ENCODE results near the gene TPCN2.

The TPCN2 gene

GRCh38 chr11:69154938-69155301, 106.2 kb downstream of the TPCN2 start:
- DNase-seq = no peak

DNA sequence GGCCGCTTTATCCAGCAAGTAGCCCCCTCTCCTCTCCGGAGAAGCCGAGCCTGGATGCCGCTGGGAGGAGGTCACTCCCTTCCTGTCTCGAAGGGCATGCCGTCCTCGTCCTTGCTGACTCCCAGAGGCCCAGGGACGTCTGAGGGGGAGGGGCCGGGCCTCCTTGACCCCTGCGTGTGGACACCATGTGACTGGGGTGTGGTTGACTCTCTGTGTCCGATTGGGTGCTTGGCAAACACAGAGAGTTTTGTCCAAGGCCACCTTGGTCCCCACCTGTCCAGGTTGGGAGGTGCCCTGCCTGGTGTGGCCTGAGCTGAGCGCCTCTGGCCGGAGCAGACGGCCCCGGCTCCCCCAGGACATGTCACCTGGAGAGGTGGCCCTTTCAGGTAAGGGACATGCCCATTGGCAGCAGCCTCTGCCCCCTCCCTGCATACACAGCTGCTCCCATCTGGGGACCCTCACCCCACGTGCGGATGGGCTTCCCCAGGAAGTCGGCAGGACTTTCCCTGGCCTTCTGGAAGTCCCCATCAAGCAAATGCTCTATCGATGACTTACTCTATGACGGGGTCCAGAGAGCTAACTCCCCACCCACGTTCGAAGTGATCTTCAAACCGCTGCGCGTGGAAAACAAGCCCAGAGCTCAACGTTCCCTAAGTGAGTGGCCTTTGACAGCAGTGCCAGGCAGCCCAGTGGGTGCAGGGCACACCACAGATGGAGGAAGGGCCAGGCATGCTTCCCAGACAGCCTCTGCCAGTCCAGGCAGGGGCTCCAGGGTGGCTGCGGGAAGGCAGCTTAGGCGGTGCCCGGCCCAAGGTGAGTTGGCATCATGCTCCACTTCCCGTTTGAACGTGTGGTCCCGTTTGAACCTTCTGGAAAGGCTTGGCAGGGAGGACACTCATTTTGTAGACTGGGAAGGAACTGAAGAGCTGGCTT, 106.8 kb downstream of the TPCN2 start, which contains the start of gene SMIM38:
TSS of gene SMIM38 (plus strand) at position 634 of the 933 bp plus-strand sequence. CDS start 1,912 bp downstream, outside the sequence.
- no peak for DNase-seq

DNA sequence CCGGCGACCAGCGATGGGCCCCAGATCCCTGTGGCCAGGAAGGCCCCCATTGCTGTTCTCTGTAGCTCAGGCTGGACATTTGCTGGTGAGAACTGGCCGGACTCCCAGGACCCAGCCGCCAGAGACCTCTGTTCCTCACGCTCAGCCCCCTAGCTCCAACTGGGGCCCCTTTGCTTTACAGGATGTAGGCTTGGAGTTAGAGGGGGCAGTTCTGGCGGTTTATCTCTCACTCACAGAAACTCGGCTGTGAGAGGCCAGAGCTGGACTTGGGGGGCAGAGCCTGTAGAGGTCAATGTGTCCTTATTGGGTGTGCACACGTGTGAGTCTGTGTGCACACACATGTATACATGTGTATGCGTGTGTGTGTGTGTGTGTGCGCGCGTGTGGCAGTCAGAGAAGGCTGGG, 107.5 kb downstream of the TPCN2 start:
- no peak for DNase-seq

DNA sequence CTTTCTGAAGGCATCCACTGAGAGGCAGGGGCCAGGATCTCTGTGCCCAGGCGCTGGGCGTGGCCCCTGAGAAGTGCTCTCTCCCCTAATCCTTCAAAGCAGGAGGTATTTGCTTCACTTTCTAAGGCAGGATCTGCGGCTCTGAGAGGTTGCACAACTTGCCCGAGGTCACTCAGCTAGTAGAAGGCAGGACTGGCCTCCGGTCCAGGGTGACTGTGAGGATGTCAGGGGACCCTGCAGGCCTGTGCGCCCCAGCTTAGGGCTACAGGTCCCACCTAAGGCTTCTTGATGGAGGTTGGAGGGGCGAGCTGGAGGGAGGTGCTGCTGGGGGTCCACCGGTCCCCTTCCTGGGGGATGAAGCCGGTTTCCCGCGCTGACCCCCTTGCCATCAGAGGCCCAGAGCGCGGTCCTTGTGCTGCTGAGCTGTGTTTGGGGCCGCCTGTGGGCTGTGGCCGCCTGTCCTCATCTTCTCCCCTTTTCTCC, 108.0 kb downstream of the TPCN2 start:
- no peak for DNase-seq

DNA sequence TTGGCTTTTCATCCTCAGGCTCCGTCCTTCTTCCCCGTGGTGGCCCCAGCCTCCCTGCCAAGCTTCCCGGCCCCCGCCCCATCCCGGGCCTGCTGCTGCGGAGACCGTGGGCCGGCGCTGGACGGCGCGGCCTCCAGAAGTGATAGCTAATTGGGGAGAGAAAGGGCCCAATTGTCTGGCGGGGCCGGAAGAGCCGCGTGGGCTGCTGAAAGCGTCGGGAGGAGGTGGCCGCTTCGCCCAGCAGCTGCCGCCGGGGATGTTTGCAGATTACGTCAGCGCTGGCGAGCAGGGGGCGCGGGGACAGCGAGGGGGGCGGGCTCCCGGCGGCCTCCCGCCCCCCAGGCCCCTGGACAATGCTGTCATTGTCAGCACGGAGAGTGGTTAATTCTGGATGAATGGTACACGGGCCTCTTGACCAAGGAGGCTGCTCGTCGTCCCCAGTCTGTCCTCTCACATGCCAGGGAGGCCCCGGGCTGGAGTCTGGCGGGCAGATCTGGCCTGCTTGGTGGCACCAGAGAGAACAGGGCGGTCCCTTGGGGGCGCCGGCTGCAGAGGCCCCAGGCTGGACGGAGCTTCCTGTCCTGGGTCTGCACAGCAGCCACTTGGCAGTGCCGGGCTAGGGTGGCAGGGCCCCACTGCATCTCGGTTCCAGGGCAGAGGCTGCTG, 108.6 kb downstream of the TPCN2 start:
- DNase-seq = no peak

- no peak for DNase-seq
Observed at GRCh38 chr11:69157822-69158231, 109.1 kb downstream of the TPCN2 start.

DNA sequence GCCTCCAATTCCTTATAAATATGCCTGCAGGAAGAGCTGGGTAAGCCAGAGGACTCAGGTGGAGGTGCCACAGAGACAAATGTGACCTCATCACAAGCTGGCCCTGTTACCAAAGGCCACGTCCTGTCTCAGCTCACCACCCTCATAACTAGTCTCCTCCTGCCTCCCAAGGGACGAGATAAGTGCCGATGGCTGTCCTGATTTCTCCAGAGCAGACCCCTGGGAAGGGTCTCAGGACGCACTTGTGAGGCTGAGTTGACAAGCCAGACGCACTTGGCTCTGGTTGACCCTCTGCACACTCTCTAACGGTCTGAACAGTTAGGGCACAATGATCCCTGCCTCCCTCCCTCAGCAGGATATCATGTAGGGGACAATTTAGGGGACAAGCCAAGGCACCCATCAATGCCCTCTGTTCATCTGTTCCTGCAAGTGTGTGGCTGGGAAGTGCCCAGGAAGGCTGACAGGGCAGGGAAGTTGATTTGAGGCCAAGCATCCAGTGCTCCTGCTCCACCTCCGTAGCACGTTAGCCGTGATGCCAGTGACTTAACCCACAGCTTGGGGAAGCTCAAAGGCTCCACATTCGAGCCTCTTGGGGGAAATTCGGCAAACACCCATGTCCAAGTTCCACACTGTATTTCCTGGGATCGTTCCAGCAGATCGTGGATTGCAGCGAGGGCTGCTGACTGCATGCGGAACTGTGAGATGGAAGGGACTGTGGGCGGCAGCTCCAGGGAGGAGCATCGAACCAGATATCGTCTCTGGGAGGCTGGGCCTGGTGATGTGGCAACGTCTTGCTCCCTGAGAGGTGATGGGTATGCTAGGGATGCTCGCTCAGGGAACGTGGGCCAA, 109.8 kb downstream of the TPCN2 start:
- no peak for DNase-seq

DNA sequence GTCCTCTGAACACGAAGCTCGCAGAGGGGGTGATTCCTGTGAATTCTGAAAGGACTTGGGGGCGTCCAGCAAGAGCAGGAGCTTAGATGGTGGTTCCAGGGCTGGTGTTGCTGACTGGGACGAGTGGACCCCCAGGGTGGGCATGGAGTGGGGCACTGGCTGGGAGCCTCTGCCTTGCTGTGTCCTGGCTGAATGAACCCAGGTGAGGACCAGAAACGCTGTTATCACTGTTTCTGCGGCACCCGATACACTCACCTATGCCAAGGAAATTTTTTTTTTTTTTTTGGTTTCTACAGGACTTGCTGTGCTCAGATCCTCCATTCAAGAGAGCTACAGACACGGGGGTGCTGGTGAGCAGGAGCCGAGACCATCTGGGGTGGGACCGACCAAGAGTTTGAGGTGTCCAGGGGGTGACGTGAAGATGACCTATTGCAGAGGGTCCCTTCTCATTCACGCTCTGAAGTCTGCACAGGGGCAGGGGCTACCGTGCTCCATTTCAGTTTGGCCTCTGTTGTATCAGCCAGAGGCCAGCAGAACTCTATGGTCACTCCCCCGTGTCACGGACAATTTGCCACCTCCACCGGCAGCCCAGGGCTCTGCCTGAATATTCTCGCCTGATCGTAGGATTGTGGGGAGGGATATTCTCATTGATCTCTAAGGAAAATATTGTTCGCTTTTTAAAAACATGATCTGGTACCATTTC, 110.6 kb downstream of the TPCN2 start:
- no peak for DNase-seq

DNA sequence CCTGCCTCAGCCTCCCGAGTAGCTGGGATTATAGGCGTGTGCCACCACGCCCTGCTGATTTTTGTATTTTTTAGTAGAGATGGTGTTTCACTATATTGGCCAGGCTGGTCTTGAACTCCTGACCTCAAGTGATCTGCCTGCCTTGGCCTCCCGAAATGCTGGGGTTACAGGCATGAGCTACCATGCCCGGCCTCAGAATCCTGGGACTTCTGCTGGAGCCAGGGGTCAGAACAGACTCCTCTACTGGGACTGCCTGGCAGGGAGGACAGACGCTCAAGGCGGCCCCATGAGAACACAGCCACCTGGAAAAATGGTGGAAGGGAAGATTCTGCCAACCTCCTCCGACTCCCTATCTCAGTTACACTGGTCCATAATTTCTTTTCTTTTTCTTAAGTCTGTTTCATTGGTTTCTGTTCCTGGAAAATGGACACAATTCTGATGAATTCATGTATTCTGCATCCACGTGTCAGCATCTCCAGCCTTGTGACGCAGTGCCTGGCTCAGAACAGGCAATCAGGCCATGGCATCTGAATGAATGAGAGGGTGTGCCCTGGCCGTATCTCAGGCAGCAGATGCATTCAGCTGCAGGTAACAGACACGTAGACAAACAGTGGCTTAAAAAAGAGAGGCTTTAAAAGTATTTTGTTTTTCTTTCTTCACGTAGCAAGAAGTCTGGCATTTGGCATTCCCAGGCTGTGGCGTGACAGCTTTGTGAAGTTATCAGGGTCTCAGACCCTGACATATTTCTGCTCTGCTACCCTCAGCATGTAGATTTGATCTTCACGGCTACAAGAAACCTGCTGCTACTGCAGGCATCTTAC, 111.8 kb downstream of the TPCN2 start:
- DNase-seq = no peak

DNA sequence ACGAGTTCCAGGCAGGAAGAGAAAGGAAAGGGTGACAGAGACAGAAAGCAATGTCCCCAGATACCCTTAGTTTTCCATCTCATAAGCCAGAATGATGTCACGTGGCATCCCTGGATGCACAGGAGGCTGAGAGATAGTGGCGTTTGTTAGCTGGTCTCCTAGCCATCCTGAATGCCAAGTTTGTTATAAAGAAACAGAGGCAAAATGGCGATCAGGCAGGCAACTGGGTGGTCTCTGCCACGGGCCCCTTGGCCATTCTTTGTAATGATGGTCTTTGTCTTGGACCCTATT, 112.3 kb downstream of the TPCN2 start:
- DNase-seq = no peak

DNA sequence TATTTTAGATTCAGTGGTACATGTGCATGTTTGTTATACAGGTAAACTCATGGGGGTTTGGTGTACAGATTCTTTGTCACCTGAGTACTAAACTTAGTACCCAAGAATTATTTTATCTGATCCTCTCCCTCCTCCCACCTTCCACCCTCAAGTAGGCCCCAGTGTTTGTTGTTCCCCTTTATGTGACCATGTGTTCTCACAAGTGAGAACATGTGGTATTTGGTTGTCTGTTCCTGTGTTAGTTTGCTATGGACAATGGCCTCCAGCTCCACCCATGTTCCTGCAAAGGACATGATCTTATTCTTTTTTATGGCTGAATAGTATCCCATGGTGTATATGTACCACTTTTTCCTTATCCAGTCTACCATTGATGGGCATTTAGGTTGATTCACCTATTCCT, 113.8 kb downstream of the TPCN2 start:
- no peak for DNase-seq

- DNase-seq = no peak
Observed at GRCh38 chr11:69163842-69164241, 115.1 kb downstream of the TPCN2 start.

DNA sequence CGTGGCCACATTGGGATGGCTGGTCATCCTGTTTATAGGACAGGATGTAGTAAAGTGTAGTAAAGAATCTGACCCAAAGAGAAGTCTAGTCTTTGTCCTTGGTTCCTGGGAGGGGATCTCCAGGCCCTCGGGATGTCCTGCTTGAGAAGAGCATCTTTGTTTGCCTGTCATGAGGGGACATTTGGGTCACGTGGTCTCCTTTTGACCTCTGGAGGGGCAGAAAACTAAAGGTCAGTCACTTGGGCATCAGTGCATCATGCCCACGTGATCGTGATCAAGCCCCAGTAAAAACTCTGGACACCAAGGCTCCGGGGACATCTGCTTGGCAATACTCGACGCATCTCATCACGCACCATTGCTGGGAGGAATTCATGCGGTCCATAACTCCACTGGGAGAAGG, 116.1 kb downstream of the TPCN2 start:
- DNase-seq = no peak

GRCh38 chr11:69165775-69166174, 117.0 kb downstream of the TPCN2 start:
- DNase-seq = no peak

- peak in 1 of 2 experiments; percentile 11 for DNase-seq
Observed at GRCh38 chr11:69166218-69167115, 117.7 kb downstream of the TPCN2 start.

DNA sequence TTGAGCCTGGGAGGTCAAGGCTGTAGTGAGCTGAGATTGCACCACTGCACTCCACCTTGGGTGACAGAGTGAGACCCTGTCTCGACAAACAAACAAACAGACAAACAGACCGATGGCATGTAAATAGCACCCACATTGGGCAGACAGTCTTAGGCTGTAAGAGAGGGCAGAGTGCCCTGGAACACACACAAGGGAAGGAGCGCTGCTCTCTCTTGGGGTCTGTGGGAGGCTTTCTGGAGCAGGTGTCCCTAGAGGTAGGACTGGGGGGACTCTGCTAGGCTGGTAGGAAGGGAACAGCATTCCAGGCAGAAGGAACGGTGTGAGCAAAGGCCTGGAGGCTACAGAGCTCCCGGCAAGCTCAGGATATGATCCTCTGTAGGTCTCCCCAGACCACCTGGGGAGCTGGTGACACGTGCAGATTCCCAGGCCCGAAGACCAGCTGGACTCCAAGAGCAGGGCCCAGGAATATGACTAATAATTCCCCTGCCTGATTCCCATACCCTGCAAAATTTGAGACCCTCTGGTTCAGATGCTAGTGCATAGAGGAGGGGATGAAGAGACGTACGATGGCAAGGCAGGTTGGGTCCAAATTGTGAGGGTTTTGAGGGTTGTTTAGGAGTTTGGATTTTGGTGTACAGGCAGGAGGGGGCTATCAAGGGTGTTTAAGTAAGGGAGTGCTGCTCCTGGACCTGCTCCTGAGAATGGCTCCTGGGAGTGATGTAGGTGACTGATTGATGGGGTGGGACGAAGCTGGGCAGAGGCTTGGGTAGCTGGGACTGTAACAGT, 118.6 kb downstream of the TPCN2 start:
- DNase-seq = no peak

DNA sequence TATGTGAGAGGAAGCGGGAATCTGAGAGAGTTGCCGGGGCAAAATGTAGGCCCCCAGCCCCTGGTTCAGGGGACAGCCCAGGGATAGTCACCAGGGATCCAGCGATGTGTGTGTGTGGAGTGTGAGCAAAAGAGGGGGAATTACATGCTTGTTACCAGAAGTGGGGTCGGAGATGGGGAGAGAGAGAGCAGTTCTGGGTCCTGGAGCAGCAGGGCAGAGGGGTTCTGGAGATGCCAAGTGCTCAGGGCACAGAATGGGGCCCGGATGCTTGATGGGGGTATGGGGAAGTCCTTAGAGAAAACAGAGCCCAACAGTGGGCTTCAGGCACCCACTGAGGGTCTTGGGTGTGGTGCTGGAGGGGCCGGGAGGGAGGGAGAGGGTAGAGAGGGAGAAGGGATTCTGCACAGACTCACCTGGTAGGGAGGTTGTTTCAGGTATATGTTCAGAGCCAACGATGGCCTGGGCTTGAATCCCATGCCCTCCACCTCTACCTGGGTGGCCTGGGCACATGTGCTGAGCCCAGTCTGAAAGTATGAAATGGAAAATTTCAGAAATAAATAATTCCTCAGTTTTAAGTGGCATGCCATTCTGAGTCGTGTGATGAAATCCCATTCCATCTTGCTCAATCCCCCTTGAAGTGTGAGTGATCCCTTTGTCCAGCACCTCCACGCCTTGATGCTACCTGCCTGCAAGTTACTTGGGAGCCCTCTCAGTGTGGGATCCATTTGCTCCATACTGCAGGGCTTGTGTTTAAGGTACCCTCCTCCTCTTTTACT, 119.4 kb downstream of the TPCN2 start:
- DNase-seq = no peak

GRCh38 chr11:69169479-69169878, 120.7 kb downstream of the TPCN2 start:
- no peak for DNase-seq

DNA sequence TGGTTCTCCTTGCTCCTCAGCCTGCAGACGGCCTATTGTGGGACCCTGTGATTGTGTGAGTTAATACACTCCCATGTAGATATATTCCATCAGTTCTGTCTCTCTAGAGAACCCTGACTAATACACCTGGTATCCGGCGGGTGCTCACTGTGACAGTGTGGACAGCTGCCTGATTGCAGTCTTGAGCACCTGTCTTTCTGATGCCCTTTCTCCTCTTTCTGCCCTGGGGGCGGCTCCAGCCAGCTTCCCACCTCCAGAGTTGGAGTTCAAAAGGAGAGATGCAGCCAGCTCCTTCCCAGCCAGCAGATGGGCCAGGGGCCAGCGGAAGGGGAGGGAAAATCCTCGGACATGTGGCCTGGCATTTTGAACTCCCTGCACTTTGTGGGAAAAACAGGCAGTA, 122.0 kb downstream of the TPCN2 start:
- no peak for DNase-seq

Data from AML-193 (cell line).